Measurements from ENCODE around the gene PAX7. TPM values are rescaled to one million over a fixed set of nuclear protein-coding genes. Genes with fewer than 3 reads are reported as not detected.
A peak's percentile ranks its signal among the peaks of the same experiment; 100 is the strongest.

The PAX7 gene
- polyA plus RNA-seq, 2 of the 4 experiments (the other 2 are of a cell fraction) = 0.23 to 0.48 TPM

GRCh38 chr1:18794051-18794450 is 163.4 kb downstream of the PAX7 start:
- POLR2A ChIA-PET = no interaction called here
- no peak overlapping the region for H3K4me3 ChIP-seq
- CTCF ChIA-PET = interaction anchor here (1.0 to 1.4 kb wide), 4 partner anchors 28 to 1422 kb away, joined by 3 to 4 read pairs (median 4); partner anchors contain the start of gene PADI6
- no peaks in the 10 kb centered on the region for H3K4me1 ChIP-seq
- FAIRE-seq = no peak
- ATAC-seq = no peak
- no peak overlapping the region for H3K4me2 ChIP-seq
- DNase-seq (ENCODE audit: low read depth in 1 of 2, low spot score in 1 of 2) = no peak
- TF ChIP-seq, protein P1, sequence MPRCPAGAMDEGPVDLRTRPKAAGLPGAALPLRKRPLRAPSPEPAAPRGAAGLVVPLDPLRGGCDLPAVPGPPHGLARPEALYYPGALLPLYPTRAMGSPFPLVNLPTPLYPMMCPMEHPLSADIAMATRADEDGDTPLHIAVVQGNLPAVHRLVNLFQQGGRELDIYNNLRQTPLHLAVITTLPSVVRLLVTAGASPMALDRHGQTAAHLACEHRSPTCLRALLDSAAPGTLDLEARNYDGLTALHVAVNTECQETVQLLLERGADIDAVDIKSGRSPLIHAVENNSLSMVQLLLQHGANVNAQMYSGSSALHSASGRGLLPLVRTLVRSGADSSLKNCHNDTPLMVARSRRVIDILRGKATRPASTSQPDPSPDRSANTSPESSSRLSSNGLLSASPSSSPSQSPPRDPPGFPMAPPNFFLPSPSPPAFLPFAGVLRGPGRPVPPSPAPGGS (IDR thresholded peaks at IDR 0.05) = no peak
- no peak for TF ChIP-seq TFCP2L1 (CRISPR knock-in tag; IDR thresholded peaks at IDR 0.05)
- TF ChIP-seq CHD4 (IDR thresholded peaks at IDR 0.05; ENCODE audit: borderline replicate concordance) = no peak
- TF ChIP-seq, protein P2, sequence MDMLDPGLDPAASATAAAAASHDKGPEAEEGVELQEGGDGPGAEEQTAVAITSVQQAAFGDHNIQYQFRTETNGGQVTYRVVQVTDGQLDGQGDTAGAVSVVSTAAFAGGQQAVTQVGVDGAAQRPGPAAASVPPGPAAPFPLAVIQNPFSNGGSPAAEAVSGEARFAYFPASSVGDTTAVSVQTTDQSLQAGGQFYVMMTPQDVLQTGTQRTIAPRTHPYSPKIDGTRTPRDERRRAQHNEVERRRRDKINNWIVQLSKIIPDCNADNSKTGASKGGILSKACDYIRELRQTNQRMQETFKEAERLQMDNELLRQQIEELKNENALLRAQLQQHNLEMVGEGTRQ (IDR thresholded peaks at IDR 0.05) = no peak
- TF ChIP-seq POLR2AphosphoS2 (conservative IDR thresholded peaks at IDR 0.05; ENCODE audit: low read length) = no peak
- no peak for TF ChIP-seq FOSB (CRISPR knock-in tag; IDR thresholded peaks at IDR 0.05)
- no peak for TF ChIP-seq HOXB5 (CRISPR knock-in tag; IDR thresholded peaks at IDR 0.05)
- TF ChIP-seq CHD2 (IDR thresholded peaks at IDR 0.05; ENCODE audit: low read length, partially characterized antibody) = no peak
- no peak for TF ChIP-seq TP53 (CRISPR knock-in tag; IDR thresholded peaks at IDR 0.05)
- TF ChIP-seq SREBF2 (IDR thresholded peaks at IDR 0.05) = no peak
- TF ChIP-seq HOXA7 (CRISPR knock-in tag; IDR thresholded peaks at IDR 0.05) = no peak
- no peak for TF ChIP-seq GATA3 (IDR thresholded peaks at IDR 0.05; ENCODE audit: borderline replicate concordance)
- no peak for TF ChIP-seq ATOH8 (CRISPR knock-in tag; IDR thresholded peaks at IDR 0.05; ENCODE audit: low read depth)
- TF ChIP-seq SMC3 (IDR thresholded peaks at IDR 0.05) = no peak
- no peak for TF ChIP-seq FOXS1 (CRISPR knock-in tag; IDR thresholded peaks at IDR 0.05)
- no peak for TF ChIP-seq HOXB13 (CRISPR knock-in tag; IDR thresholded peaks at IDR 0.05; ENCODE audit: low read depth)
- TF ChIP-seq, protein P3, sequence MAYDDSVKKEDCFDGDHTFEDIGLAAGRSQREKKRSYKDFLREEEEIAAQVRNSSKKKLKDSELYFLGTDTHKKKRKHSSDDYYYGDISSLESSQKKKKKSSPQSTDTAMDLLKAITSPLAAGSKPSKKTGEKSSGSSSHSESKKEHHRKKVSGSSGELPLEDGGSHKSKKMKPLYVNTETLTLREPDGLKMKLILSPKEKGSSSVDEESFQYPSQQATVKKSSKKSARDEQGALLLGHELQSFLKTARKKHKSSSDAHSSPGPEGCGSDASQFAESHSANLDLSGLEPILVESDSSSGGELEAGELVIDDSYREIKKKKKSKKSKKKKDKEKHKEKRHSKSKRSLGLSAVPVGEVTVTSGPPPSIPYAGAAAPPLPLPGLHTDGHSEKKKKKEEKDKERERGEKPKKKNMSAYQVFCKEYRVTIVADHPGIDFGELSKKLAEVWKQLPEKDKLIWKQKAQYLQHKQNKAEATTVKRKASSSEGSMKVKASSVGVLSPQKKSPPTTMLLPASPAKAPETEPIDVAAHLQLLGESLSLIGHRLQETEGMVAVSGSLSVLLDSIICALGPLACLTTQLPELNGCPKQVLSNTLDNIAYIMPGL (CRISPR knock-in tag; IDR thresholded peaks at IDR 0.05; ENCODE audit: borderline replicate concordance) = no peak
- TF ChIP-seq EHF (CRISPR knock-in tag; IDR thresholded peaks at IDR 0.05) = no peak
- 71% methylated on average over 10 of the region's 10 CpGs for WGBS (ENCODE audit: missing lambda C conversion rate)
- no peaks in the 10 kb centered on the region for H3K9me3 ChIP-seq
- no peak overlapping the region for H3K27ac ChIP-seq

- FAIRE-seq = no peak
- no peak overlapping the region for H3K27ac ChIP-seq
- H3K4me1 ChIP-seq = no peaks in the 10 kb centered on the region
- no peak overlapping the region for H3K4me2 ChIP-seq
- POLR2A ChIA-PET = no interaction called here
- CTCF ChIA-PET = interaction anchor here (0.9 to 4.0 kb wide), 5 partner anchors 26 to 1423 kb away, joined by 3 to 18 read pairs (median 4); partner anchors contain the start of gene PADI6
- peak in 1 of 2 experiments; percentile 59; a peak in 3 of 6 replicates for ATAC-seq
- peak in 1 of 2 experiments; percentile 22 for DNase-seq (ENCODE audit: low read depth in 1 of 2, low spot score in 1 of 2)
- TF ChIP-seq HEYL (CRISPR knock-in tag; IDR thresholded peaks at IDR 0.05) (no peak), ZC3H11A (IDR thresholded peaks at IDR 0.05) (no peak), HOXA7 (CRISPR knock-in tag; IDR thresholded peaks at IDR 0.05) (no peak), JUNB (IDR thresholded peaks at IDR 0.05) (no peak), BHLHE40 (IDR thresholded peaks at IDR 0.05; ENCODE audit: low read depth, low read length) (no peak), MAFK (IDR thresholded peaks at IDR 0.05; ENCODE audit: partially characterized antibody) (no peak), ZNF302 (CRISPR knock-in tag; IDR thresholded peaks at IDR 0.05) (no peak), ZFP36 (IDR thresholded peaks at IDR 0.05; ENCODE audit: borderline replicate concordance, partially characterized antibody) (no peak), CBX8 (IDR thresholded peaks at IDR 0.05) (no peak)
- TF ChIP-seq, protein P4, sequence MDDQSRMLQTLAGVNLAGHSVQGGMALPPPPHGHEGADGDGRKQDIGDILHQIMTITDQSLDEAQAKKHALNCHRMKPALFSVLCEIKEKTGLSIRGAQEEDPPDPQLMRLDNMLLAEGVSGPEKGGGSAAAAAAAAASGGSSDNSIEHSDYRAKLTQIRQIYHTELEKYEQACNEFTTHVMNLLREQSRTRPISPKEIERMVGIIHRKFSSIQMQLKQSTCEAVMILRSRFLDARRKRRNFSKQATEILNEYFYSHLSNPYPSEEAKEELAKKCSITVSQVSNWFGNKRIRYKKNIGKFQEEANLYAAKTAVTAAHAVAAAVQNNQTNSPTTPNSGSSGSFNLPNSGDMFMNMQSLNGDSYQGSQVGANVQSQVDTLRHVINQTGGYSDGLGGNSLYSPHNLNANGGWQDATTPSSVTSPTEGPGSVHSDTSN (IDR thresholded peaks at IDR 0.05) = no peak
- 62% methylated on average over 5 of the region's 5 CpGs for WGBS (ENCODE audit: missing lambda C conversion rate)
- H3K9me3 ChIP-seq = no peaks in the 10 kb centered on the region
- H3K4me3 ChIP-seq = no peak overlapping the region
Measured at GRCh38 chr1:18794561-18794960, 163.9 kb downstream of the PAX7 start.
